ENCODE data around the gene KANSL1.
"Not testable (repeated sequence)": the region's sequence is repeated elsewhere in the genome, so short reads cannot be mapped to it uniquely, and the experiment has no call there.

KANSL1 gene

DNA sequence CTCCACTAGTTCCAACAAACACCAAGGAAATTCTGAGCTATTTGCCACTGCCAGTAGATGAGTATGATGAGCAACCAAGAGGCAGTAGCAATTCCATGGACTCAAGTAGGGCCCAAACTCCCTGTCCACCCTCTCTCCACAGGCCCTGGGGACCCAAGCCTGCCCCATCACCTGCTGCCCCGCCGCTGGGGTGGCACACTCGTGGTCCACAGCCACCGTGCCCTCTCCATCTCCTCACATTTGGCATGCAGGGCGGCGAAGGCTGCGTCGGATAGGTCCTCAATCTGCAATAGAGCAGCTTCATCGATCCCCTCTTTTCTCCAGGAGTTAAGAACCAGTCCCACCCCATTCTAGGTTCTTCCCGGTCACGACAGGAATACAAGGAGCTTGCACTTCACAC lies 160.3 kb downstream of the KANSL1 start:
- DNase-seq, result no peak

- no peak for DNase-seq
Observed at GRCh38 chr17:46031920-46032319, 161.3 kb downstream of the KANSL1 start.

DNA sequence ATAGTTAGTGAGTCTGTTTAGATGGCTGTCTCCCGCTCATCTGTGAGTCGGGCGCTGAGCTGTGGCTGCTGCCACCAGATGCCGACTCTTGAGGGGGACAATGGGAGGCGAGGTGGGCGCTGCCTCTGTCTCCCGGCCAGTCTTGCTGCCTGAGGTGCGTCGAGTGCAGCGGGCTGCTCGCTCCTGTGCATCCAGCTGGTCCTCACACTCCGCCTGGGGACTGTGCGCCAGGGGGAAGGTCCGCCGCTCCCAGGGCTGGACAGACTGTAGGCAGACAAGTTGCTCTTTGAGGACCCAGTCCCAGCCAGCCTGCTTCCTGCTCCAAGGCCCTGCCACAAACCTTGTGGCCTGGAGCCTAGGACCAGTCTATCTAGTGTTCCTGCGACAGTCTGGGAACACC lies 161.8 kb downstream of the KANSL1 start:
- no peak for DNase-seq

GRCh38 chr17:46030752-46031151 lies 162.5 kb downstream of the KANSL1 start:
- DNase-seq, result no peak

GRCh38 chr17:46029627-46030026 lies 163.6 kb downstream of the KANSL1 start:
- DNase-seq, result no peak

DNA sequence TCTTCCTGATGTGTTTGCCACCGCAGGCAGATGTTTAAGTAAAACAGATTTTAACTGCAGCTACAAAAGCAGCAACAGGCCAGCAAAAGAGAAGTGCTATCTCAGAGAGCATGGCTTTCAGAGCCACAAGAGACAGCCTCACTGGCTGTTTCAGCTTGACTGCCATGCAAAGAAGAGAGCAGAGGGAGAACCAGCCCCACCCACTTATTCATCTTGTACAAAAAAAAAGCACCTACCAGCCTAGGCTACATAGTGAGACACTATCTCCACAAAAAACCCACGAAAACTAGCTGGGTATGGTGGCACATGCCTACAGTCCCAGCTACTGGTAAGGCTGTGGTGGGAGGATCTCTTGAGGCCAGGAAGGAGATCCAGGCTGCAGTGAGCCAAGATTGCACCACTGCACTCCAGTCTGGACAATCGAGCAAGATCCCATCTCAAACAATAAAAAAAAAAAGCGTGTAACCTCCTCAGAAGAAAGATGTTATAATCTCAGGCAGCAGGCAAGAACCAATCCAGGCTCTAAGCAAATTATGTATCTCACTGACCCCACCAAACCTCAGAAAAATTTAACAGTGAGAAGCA lies 164.2 kb downstream of the KANSL1 start:
- no peak for DNase-seq

GRCh38 chr17:46028374-46028773 lies 164.9 kb downstream of the KANSL1 start:
- no peak for DNase-seq

GRCh38 chr17:46027976-46028325 lies 165.3 kb downstream of the KANSL1 start:
- no peak for DNase-seq

DNA sequence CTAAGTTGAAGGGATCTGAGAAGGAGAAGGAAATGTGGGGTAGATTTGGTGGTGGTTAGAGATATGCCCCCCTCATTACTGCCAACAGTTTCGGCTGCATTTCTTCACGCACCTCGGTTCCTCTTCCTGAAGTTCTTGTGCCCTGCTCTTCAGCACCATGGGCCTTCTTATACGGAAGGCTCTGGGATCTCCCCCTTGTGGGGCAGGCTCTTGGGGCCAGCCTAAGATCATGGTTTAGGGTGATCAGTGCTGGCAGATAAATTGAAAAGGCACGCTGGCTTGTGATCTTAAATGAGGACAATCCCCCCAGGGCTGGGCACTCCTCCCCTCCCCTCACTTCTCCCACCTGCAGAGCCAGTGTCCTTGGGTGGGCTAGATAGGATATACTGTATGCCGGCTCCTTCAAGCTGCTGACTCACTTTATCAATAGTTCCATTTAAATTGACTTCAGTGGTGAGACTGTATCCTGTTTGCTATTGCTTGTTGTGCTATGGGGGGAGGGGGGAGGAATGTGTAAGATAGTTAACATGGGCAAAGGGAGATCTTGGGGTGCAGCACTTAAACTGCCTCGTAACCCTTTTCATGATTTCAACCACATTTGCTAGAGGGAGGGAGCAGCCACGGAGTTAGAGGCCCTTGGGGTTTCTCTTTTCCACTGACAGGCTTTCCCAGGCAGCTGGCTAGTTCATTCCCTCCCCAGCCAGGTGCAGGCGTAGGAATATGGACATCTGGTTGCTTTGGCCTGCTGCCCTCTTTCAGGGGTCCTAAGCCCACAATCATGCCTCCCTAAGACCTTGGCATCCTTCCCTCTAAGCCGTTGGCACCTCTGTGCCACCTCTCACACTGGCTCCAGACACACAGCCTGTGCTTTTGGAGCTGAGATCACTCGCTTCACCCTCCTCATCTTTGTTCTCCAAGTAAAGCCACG lies 165.9 kb downstream of the KANSL1 start:
- no peak for DNase-seq

- DNase-seq, result no peak
Observed at GRCh38 chr17:46026166-46027047, 166.8 kb downstream of the KANSL1 start.

DNA sequence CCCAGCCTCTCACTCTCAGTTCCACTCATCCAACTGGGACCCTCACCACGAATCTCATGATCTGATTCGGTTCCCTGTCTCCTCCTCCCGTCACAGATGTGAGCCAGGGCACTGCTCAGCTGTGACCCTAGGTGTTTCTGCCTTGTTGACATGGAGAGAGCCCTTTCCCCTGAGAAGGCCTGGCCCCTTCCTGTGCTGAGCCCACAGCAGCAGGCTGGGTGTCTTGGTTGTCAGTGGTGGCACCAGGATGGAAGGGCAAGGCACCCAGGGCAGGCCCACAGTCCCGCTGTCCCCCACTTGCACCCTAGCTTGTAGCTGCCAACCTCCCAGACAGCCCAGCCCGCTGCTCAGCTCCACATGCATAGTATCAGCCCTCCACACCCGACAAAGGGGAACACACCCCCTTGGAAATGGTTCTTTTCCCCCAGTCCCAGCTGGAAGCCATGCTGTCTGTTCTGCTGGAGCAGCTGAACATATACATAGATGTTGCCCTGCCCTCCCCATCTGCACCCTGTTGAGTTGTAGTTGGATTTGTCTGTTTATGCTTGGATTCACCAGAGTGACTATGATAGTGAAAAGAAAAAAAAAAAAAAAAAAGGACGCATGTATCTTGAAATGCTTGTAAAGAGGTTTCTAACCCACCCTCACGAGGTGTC lies 167.6 kb downstream of the KANSL1 start:
- DNase-seq, result no peak

DNA sequence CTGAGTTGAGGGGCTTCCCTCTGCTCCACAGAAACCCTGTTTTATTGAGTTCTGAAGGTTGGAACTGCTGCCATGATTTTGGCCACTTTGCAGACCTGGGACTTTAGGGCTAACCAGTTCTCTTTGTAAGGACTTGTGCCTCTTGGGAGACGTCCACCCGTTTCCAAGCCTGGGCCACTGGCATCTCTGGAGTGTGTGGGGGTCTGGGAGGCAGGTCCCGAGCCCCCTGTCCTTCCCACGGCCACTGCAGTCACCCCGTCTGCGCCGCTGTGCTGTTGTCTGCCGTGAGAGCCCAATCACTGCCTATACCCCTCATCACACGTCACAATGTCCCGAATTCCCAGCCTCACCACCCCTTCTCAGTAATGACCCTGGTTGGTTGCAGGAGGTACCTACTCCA lies 168.2 kb downstream of the KANSL1 start:
- DNase-seq, result no peak

GRCh38 chr17:46024590-46024989 lies 168.6 kb downstream of the KANSL1 start:
- no peak for DNase-seq

DNA sequence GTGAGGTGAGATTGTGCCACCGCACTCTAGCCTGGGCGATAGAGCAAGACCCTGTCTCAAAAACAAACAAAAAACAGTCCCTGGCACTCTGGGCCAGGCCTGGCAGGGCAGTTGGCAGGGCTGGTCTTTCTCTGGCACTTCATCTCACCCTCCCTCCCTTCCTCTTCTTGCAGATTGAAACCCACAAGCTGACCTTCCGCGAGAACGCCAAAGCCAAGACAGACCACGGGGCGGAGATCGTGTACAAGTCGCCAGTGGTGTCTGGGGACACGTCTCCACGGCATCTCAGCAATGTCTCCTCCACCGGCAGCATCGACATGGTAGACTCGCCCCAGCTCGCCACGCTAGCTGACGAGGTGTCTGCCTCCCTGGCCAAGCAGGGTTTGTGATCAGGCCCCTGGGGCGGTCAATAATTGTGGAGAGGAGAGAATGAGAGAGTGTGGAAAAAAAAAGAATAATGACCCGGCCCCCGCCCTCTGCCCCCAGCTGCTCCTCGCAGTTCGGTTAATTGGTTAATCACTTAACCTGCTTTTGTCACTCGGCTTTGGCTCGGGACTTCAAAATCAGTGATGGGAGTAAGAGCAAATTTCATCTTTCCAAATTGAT lies 169.3 kb downstream of the KANSL1 start:
- no peak for DNase-seq

DNA sequence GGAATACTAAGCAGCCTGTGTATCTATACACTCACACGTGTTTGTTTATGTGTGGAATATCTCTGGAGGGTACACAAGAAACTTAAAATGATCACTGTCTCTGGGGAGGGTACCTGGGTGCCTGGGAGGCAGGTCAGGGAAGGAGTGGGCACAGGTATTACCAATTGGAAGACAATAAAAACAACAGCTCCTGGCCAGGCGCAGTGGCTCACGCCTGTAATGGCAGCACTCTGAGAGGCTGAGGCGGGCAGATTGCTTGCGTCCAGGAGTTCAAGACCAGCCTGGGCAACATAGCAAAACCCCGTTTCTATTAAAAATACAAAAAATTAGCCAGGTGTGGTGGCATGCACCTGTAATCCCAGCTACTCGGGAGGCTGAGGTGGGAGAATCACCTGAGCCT lies 169.9 kb downstream of the KANSL1 start:
- not testable (repeated sequence) for DNase-seq

DNA sequence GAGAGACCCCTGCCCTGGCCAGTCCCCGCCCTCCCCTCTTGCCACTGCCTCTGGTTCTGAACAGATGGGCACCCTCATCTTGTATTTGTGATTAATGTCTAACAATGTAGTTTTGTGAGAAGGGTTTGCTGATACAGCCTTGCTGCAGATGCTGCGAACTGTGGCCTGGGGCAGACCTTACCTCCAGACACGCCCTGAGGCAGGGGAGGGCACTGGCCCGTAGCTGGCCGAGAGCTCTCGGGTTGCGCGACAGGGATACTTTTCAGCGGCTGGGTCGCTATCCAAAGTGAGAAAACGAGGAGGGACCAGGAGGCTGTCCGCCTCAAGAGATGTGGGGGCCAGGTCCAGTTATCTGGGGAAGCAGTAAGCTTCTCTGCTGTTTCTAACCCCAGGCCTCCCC lies 172.2 kb downstream of the KANSL1 start:
- no peak for DNase-seq

GRCh38 chr17:46020023-46020761 lies 173.0 kb downstream of the KANSL1 start:
- peak; percentile 26 for DNase-seq

- not testable (repeated sequence) for DNase-seq
Observed at GRCh38 chr17:46019408-46019925, 173.8 kb downstream of the KANSL1 start.

- DNase-seq, result no peak
Observed at GRCh38 chr17:46013502-46014165, 179.6 kb downstream of the KANSL1 start.

DNA sequence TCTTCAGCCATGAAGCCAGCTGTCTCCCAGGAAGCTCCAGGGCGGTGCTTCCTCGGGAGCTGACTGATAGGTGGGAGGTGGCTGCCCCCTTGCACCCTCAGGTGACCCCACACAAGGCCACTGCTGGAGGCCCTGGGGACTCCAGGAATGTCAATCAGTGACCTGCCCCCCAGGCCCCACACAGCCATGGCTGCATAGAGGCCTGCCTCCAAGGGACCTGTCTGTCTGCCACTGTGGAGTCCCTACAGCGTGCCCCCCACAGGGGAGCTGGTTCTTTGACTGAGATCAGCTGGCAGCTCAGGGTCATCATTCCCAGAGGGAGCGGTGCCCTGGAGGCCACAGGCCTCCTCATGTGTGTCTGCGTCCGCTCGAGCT lies 180.1 kb downstream of the KANSL1 start:
- no peak for DNase-seq

DNA sequence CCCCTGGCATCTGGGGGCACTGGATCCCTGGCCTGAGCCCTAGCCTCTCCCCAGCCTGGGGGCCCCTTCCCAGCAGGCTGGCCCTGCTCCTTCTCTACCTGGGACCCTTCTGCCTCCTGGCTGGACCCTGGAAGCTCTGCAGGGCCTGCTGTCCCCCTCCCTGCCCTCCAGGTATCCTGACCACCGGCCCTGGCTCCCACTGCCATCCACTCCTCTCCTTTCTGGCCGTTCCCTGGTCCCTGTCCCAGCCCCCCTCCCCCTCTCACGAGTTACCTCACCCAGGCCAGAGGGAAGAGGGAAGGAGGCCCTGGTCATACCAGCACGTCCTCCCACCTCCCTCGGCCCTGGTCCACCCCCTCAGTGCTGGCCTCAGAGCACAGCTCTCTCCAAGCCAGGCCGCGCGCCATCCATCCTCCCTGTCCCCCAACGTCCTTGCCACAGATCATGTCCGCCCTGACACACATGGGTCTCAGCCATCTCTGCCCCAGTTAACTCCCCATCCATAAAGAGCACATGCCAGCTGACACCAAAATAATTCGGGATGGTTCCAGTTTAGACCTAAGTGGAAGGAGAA lies 180.6 kb downstream of the KANSL1 start:
- no peak for DNase-seq
